Keratinocyte (primary cell): Measurements from ENCODE around the gene SCGB2A2. TPM values are rescaled to one million over a fixed set of nuclear protein-coding genes. Genes with fewer than 3 reads are reported as not detected.

Source experiments
- DNase-seq: peaks from one replicate; pipeline ENCODE4 v3.0.0-alpha.2; 2011; ENCODE audit warnings: low read depth, missing footprints, low spot score
- FAIRE-seq: peaks from 2 replicates; lab custom pipeline; 2011; peaks lifted over from hg19 to GRCh38; lab: Jason Lieb, UNC
- H2AFZ ChIP-seq: 2 replicates; pipeline ENCODE4 v1.6.0; 2012; ENCODE audit warnings: low read length, control low read depth, inconsistent platforms; ENCODE audit not compliant: control insufficient read depth
- H3K27ac ChIP-seq: 2 replicates; pipeline ENCODE4 v1.5.1; 2011; ENCODE audit warnings: low read length; ENCODE audit not compliant: control insufficient read depth, insufficient read depth
- H3K27me3 ChIP-seq: 3 replicates; pipeline ENCODE4 v1.6.0; 2011; ENCODE audit warnings: low read length; ENCODE audit not compliant: control insufficient read depth, insufficient read depth; ENCODE audit errors: extremely low read depth
- H3K36me3 ChIP-seq, 2 experiments: 2 replicates in 1 of 2; 3 replicates in 1 of 2; pipeline ENCODE4 v1.5.1; 2011; ENCODE audit warnings: low read length in 2 of 2, mild to moderate bottlenecking in 1 of 2; ENCODE audit not compliant: control insufficient read depth in 2 of 2, insufficient read depth in 2 of 2; ENCODE audit errors: extremely low read depth in 1 of 2
- H3K4me1 ChIP-seq: 3 replicates; pipeline ENCODE4 v1.5.1; 2011; ENCODE audit warnings: low read length; ENCODE audit not compliant: control insufficient read depth, insufficient read depth; ENCODE audit errors: extremely low read depth
- H3K4me2 ChIP-seq: 3 replicates; pipeline ENCODE4 v1.6.0; 2011; ENCODE audit warnings: low read depth, low read length; ENCODE audit not compliant: control insufficient read depth, insufficient read depth; ENCODE audit errors: extremely low read depth
- H3K4me3 ChIP-seq, 3 experiments: fragments of 200-600 bp in 1 of 3; sonication (generic) in 1 of 3; 2 replicates in 2 of 3; 3 replicates in 1 of 3; pipeline ENCODE4 v1.5.1; 2011 to 2016; ENCODE audit warnings: low read length in 3 of 3, mild to moderate bottlenecking in 3 of 3, control low read depth in 2 of 3, inconsistent platforms in 1 of 3, low read depth in 1 of 3, mixed read lengths in 1 of 3, mixed run types in 1 of 3, moderate library complexity in 1 of 3; ENCODE audit not compliant: control insufficient read depth in 2 of 3, insufficient read depth in 2 of 3; ENCODE audit errors: extremely low read depth in 1 of 3
- H3K79me2 ChIP-seq: 2 replicates; pipeline ENCODE4 v1.6.0; 2012; ENCODE audit warnings: low read length; ENCODE audit not compliant: control insufficient read depth, insufficient read depth
- H3K9ac ChIP-seq: 3 replicates; pipeline ENCODE4 v1.6.0; 2011; ENCODE audit warnings: low read length; ENCODE audit not compliant: control insufficient read depth, insufficient read depth; ENCODE audit errors: extremely low read depth
- H3K9me1 ChIP-seq: 3 replicates; pipeline ENCODE4 v1.6.0; 2011; ENCODE audit warnings: low read length; ENCODE audit not compliant: control insufficient read depth, insufficient read depth; ENCODE audit errors: extremely low read depth
- H3K9me3 ChIP-seq: 2 replicates; pipeline ENCODE4 v1.5.1; 2012; ENCODE audit warnings: low read depth, low read length; ENCODE audit not compliant: control insufficient read depth
- H4K20me1 ChIP-seq: 3 replicates; pipeline ENCODE4 v1.6.0; 2011; ENCODE audit warnings: low read length; ENCODE audit not compliant: control insufficient read depth, insufficient read depth; ENCODE audit errors: extremely low read depth
- EZH2 ChIP-seq: IDR thresholded peaks from one replicate; pipeline ENCODE4 v1.6.1; 2012; ENCODE audit warnings: inconsistent platforms, mild to moderate bottlenecking, low read length, moderate library complexity
- dilution Hi-C: fragments of 300-500 bp; cut with MboI; formaldehyde crosslinking; loops from one replicate; pipeline ENCODE4 v1.7.0; 2020; ENCODE audit warnings: low sequenced_read_pairs; ENCODE audit not compliant: extremely low pct_ligation_motif_present
- polyA plus RNA-seq, 5 experiments: library from polyadenylated mRNA; depleted of rRNA in 3 of 5; stranded (reverse) in 3 of 5; stranded (forward) in 1 of 5; unstranded in 1 of 5; fragments of >200 nt; gene quantifications; 1 replicate in 1 of 5; 2 replicates in 3 of 5; 3 replicates in 1 of 5; pipeline versions ENCODE4 v1.2.1 to v1.2.3, GENCODE V29; 2011 to 2012; ENCODE audit warnings: missing spikeins in 2 of 5, low read depth in 1 of 5, low replicate concordance in 1 of 5
- TF ChIP-seq, protein P1 (sequence below), 3 experiments: IDR thresholded peaks in 1 of 3; conservative IDR thresholded peaks in 1 of 3; optimal IDR thresholded peaks in 1 of 3; 2 replicates in 2 of 3; 3 replicates in 1 of 3; pipeline versions ENCODE3 to v1.5.1; 2011; ENCODE audit warnings: low read length in 3 of 3, mild to moderate bottlenecking in 3 of 3, moderate library complexity in 2 of 3, control low read depth in 1 of 3, inconsistent platforms in 1 of 3; ENCODE audit not compliant: insufficient read depth in 2 of 3; ENCODE audit errors: extremely low read depth in 1 of 3

The SCGB2A2 gene
- polyA plus RNA-seq, 1 donor (not counting 4 experiments of a cell fraction or from before 2014, with no cell fraction given) = not detected

DNA sequence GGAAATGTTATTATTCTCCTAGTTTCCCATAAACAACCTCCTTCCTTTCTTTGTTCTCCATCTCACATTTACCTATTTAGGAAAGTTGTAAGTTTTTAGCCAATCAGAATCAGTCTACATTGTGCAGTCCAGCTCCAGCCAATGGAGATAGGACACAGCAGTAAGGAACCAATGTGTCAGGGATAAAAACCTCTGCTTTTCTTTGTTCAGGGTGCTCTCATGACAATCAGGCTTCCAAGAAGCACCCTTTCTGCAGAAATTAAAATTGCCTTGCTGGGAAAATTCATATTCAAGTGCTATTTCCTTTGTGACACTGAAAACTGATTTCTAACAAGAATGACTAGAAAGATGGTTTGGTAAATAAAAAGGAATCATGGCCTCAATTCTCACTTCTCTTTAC is 46.9 kb upstream of the SCGB2A2 start:
- TF ChIP-seq EZH2 = no peak
- TF ChIP-seq, protein P1, sequence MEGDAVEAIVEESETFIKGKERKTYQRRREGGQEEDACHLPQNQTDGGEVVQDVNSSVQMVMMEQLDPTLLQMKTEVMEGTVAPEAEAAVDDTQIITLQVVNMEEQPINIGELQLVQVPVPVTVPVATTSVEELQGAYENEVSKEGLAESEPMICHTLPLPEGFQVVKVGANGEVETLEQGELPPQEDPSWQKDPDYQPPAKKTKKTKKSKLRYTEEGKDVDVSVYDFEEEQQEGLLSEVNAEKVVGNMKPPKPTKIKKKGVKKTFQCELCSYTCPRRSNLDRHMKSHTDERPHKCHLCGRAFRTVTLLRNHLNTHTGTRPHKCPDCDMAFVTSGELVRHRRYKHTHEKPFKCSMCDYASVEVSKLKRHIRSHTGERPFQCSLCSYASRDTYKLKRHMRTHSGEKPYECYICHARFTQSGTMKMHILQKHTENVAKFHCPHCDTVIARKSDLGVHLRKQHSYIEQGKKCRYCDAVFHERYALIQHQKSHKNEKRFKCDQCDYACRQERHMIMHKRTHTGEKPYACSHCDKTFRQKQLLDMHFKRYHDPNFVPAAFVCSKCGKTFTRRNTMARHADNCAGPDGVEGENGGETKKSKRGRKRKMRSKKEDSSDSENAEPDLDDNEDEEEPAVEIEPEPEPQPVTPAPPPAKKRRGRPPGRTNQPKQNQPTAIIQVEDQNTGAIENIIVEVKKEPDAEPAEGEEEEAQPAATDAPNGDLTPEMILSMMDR (optimal IDR thresholded peaks at IDR 0.05 in 1 of 3, IDR thresholded peaks at IDR 0.05 in 1 of 3, conservative IDR thresholded peaks at IDR 0.05 in 1 of 3; ENCODE audit: extremely low read depth in 1 of 3, insufficient read depth in 2 of 3, low read length in 3 of 3) = no peak
- peaks cover 7% of the 10 kb centered on the region for H3K9me3 ChIP-seq
- no peaks in the 10 kb centered on the region for H3K79me2 ChIP-seq
- no peaks in the 10 kb centered on the region for H3K36me3 ChIP-seq
- no peak overlapping the region for H3K9ac ChIP-seq
- DNase-seq (no peak), FAIRE-seq (no peak)
- H3K4me3 ChIP-seq = no peak overlapping the region
- H4K20me1 ChIP-seq = no peaks in the 10 kb centered on the region
- H2AFZ ChIP-seq = no peak overlapping the region
- H3K9me1 ChIP-seq = no peaks in the 10 kb centered on the region
- H3K27me3 ChIP-seq = no peaks in the 10 kb centered on the region
- H3K4me2 ChIP-seq = no peak overlapping the region
- dilution Hi-C loops = no loop called here
- no peak overlapping the region for H3K27ac ChIP-seq
- no peaks in the 10 kb centered on the region for H3K4me1 ChIP-seq

DNA sequence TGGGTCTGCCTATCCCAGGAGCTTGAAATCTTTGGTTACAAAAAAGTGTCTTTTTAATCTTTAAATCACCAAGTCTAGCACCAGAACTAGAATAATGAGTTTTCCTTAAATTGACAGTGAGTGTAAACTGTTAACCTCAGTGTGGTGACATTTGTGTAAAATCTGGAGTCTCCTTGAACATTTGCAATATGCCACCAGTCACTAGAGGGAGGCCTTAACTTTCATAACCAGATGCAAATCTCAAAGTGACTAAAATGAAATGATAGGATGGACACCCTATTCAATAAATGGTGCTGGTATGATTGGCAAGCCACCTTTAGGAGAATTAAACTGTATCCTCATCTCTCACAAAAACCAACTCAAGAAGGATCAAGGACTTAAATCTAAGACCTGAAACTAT is 36.2 kb upstream of the SCGB2A2 start:
- H3K27me3 ChIP-seq = no peaks in the 10 kb centered on the region
- no peaks in the 10 kb centered on the region for H3K9me1 ChIP-seq
- dilution Hi-C loops = no loop called here
- H3K79me2 ChIP-seq = no peaks in the 10 kb centered on the region
- H2AFZ ChIP-seq = no peak overlapping the region
- H3K36me3 ChIP-seq = no peaks in the 10 kb centered on the region
- H3K9ac ChIP-seq = no peak overlapping the region
- H3K9me3 ChIP-seq = no peaks in the 10 kb centered on the region
- TF ChIP-seq, protein P1 (optimal IDR thresholded peaks at IDR 0.05 in 1 of 3, IDR thresholded peaks at IDR 0.05 in 1 of 3, conservative IDR thresholded peaks at IDR 0.05 in 1 of 3; ENCODE audit: extremely low read depth in 1 of 3, insufficient read depth in 2 of 3, low read length in 3 of 3) = no peak
- no peak for TF ChIP-seq EZH2
- DNase-seq (no peak), FAIRE-seq (no peak)
- H3K4me2 ChIP-seq = no peak overlapping the region
- H3K4me3 ChIP-seq = no peak overlapping the region
- no peaks in the 10 kb centered on the region for H3K4me1 ChIP-seq
- H4K20me1 ChIP-seq = no peaks in the 10 kb centered on the region
- no peak overlapping the region for H3K27ac ChIP-seq
